ENCODE measurements around the gene LILRA1. TPM values are rescaled to one million over a fixed set of nuclear protein-coding genes. Genes with fewer than 3 reads are reported as not detected.

Gene LILRA1
- total RNA-seq, 1 experiment from 2014 or later: not detected

DNA sequence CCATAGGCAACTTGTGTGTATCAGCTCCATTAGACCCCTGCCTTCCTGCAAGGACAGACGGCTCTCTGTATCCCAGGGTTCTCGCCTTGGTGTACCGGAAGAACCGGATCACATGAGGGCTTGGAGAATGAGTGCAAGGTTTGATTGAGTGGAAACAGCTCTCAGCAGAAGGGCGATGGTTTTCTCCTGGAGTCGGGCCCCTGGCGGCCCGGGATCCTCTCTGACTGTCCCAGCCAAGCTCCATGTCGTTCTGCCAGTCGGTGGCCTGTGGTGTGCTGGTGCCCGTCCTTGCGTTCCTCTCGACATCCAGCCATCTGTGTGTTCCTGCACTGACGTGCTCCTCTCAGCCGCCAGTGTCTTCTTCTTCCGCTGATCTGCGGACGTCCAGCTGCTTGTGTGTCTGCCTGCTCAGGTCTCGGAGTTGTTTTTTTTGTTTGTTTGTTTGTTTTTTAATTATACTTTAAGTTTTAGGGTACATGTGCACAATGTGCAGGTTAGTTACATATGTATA, 53.0 kb downstream of the LILRA1 start:
- Histone ChIP-seq H3K4me2 (ENCODE audit: low read length) (no peak overlapping the region), H3K9ac (ENCODE audit: low read length) (no peak overlapping the region), H2AFZ (ENCODE audit: low read depth, low read length, poor library complexity, severe bottlenecking) (no peak overlapping the region), H3K27me3 (ENCODE audit: insufficient read depth, low read length) (peaks cover 20% of the 10 kb centered on the region), H3K4me1 (ENCODE audit: control insufficient read depth in 1 of 2, insufficient read depth in 2 of 2, low read length in 2 of 2) (no peaks in the 10 kb centered on the region), H3K27ac (ENCODE audit: low read depth, low read length) (no peak overlapping the region), H3K9me2 (ENCODE audit: insufficient read depth) (no peaks in the 10 kb centered on the region), H3K79me2 (ENCODE audit: insufficient read depth, low read length) (no peaks in the 10 kb centered on the region), H4K20me1 (ENCODE audit: insufficient read depth) (no peaks in the 10 kb centered on the region), H3K36me3 (ENCODE audit: control insufficient read depth in 1 of 2, insufficient read depth in 2 of 2, low read length in 2 of 2) (no peaks in the 10 kb centered on the region), H3K4me3 (replicated peaks in 1 of 2; ENCODE audit: low read depth in 1 of 2, low read length in 2 of 2) (no peak overlapping the region), H3K9me3 (ENCODE audit: control insufficient read depth in 1 of 2, insufficient read depth in 1 of 2, low read depth in 1 of 2, low read length in 2 of 2) (no peaks in the 10 kb centered on the region)
- no peak for TF ChIP-seq EGR1 (IDR thresholded peaks at IDR 0.05; ENCODE audit: low read depth)
- no peak for TF ChIP-seq POLR2A (IDR thresholded peaks at IDR 0.05; ENCODE audit: borderline replicate concordance, extremely low read depth, insufficient read depth, insufficient read length)
- no peak for TF ChIP-seq ZNF274 (IDR thresholded peaks at IDR 0.05; ENCODE audit: low read depth, low read length)
- DNase-seq (ENCODE audit: low read depth, low spot score): no peak
- BruUV-seq (replicated peaks): no TSS peak
- CTCF ChIA-PET: no interaction called here
- ATAC-seq: no peak
- RAD21 ChIA-PET (ENCODE audit: low non-redundant PET in 1 of 2, low total read pairs in 2 of 2, uncharacterized antibody in 2 of 2, unreplicated experiment in 2 of 2): no interaction called here
- intact Hi-C loops (cut with micrococcal nuclease): no loop called here
- POLR2A ChIA-PET: no interaction called here

DNA sequence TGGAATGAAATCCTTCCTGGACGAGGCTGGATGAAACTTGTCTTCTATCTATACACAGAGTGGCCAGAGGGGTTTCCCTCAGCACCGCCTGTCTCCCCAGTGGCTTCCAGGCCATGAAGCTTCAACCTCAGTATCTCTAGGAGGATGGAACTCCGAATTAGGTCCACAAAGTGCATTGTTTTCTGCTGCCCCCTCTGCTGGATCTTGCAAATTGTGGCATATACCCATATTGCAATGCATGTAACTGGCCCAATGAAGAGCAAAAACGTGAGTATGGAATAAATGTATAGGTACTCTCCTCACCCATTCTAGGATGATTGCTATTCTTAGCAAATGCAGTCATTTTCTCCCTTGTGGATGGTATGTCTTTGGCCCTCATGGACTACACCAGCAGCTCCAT, 54.7 kb downstream of the LILRA1 start:
- no peaks in the 10 kb centered on the region for H3K4me1 ChIP-seq (ENCODE audit: control insufficient read depth in 1 of 2, insufficient read depth in 2 of 2, low read length in 2 of 2)
- no peak for TF ChIP-seq RAD21 (IDR thresholded peaks at IDR 0.05; ENCODE audit: low read depth)
- TF ChIP-seq CTCF (IDR thresholded peaks at IDR 0.05 in 2 of 3, conservative IDR thresholded peaks at IDR 0.05 in 1 of 3; ENCODE audit: borderline replicate concordance in 1 of 3, insufficient read depth in 1 of 3, low read depth in 2 of 3, low read length in 2 of 3): peak in 1 of 3 experiments; percentile 4; a peak in 1 of 6 replicates
- H3K79me2 ChIP-seq (ENCODE audit: insufficient read depth, low read length): no peaks in the 10 kb centered on the region
- DNase-seq (ENCODE audit: low read depth, low spot score): no peak
- ChIA-PET CTCF (interaction anchor here (1.2 kb wide), 1 partner anchor 26 kb away, joined by 3 read pairs; no protein-coding TSS in a partner anchor), POLR2A (no interaction called here), RAD21 (ENCODE audit: low non-redundant PET in 1 of 2, low total read pairs in 2 of 2, uncharacterized antibody in 2 of 2, unreplicated experiment in 2 of 2) (no interaction called here)
- H3K36me3 ChIP-seq (ENCODE audit: control insufficient read depth in 1 of 2, insufficient read depth in 2 of 2, low read length in 2 of 2): no peaks in the 10 kb centered on the region
- no peak overlapping the region for H3K27ac ChIP-seq (ENCODE audit: low read depth, low read length)
- H3K9me3 ChIP-seq (ENCODE audit: control insufficient read depth in 1 of 2, insufficient read depth in 1 of 2, low read depth in 1 of 2, low read length in 2 of 2): no peaks in the 10 kb centered on the region
- peaks cover 16% of the 10 kb centered on the region for H3K27me3 ChIP-seq (ENCODE audit: insufficient read depth, low read length)
- no peak overlapping the region for H3K4me3 ChIP-seq (replicated peaks in 1 of 2; ENCODE audit: low read depth in 1 of 2, low read length in 2 of 2)
- H4K20me1 ChIP-seq (ENCODE audit: insufficient read depth): no peaks in the 10 kb centered on the region
- BruUV-seq (replicated peaks): no TSS peak
- H2AFZ ChIP-seq (ENCODE audit: low read depth, low read length, poor library complexity, severe bottlenecking): no peak overlapping the region
- no peak for ATAC-seq
- H3K4me2 ChIP-seq (ENCODE audit: low read length): no peak overlapping the region
- H3K9me2 ChIP-seq (ENCODE audit: insufficient read depth): no peaks in the 10 kb centered on the region
- intact Hi-C loops (cut with micrococcal nuclease): no loop called here
- H3K9ac ChIP-seq (ENCODE audit: low read length): no peak overlapping the region
